Measurements from ENCODE around the gene CBS.

The CBS gene

DNA sequence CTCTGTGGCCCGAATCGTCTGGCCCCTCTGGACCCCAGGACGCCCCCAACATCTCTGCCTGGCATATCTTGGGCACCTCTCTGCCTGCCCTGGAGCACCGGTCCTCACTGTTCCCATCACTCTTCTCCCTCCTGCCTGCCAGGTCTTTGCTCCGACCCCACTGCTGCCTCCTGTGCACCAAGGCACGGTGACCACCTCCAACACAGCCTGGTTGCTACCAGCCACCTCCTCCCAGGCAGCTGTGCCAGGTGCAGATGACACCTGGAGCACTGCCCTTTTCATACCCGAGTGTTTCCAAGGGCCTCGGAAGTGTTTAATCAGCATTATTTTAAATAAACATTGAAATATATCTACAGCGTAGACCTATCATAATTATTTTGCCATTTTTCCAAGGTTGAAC, 70.0 kb downstream of the CBS start:
- Histone ChIP-seq H3K36me3 (ENCODE audit: insufficient read depth, low read length) (0 out of 2 replicates have a peak, but pooled peaks cover 3% of the 10 kb centered on the region), H2AFZ (ENCODE audit: low read length, unreplicated experiment) (no peak overlapping the region), H3K79me2 (ENCODE audit: control insufficient read depth, insufficient read depth, low read length, unreplicated experiment) (peaks cover 2% of the 10 kb centered on the region), H3K27ac (ENCODE audit: low read depth, low read length) (no peak overlapping the region), H3K4me1 (ENCODE audit: control insufficient read depth, insufficient read depth, low read length, unreplicated experiment) (no peaks in the 10 kb centered on the region), H3K4me3 (ENCODE audit: low read depth, low read length) (no peak overlapping the region), H3K27me3 (ENCODE audit: insufficient read depth, low read length) (no peaks in the 10 kb centered on the region)

DNA sequence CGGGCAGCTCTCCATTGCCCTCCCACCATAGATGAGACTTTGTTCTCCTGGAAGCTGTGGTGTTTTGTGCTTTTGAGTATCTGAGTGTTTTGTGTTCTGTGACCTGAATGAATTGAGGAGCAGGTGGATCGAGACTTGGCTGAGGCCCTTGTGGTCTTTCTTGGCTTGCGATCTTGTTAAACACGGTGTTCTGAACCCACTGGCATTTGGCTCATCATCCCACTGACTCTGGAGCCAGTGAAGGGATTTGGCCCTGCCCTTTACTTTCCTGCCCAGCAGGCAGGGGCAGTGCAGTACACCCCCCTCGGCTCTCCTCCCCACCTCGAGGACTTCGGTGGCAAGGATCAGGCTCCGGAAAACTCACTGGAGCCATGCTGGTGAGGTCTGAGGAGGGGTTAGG, 70.7 kb downstream of the CBS start:
- no peak overlapping the region for H2AFZ ChIP-seq (ENCODE audit: low read length, unreplicated experiment)
- H3K4me1 ChIP-seq (ENCODE audit: control insufficient read depth, insufficient read depth, low read length, unreplicated experiment): no peaks in the 10 kb centered on the region
- H3K79me2 ChIP-seq (ENCODE audit: control insufficient read depth, insufficient read depth, low read length, unreplicated experiment): peaks cover 2% of the 10 kb centered on the region
- H3K36me3 ChIP-seq (ENCODE audit: insufficient read depth, low read length): 0 out of 2 replicates have a peak, but pooled peaks cover 3% of the 10 kb centered on the region
- no peak overlapping the region for H3K4me3 ChIP-seq (ENCODE audit: low read depth, low read length)
- no peaks in the 10 kb centered on the region for H3K27me3 ChIP-seq (ENCODE audit: insufficient read depth, low read length)
- no peak overlapping the region for H3K27ac ChIP-seq (ENCODE audit: low read depth, low read length)

Measured in ACC112 (cell line).